ENCODE data around the gene HSH2D. TPM values are rescaled to one million over a fixed set of nuclear protein-coding genes. Genes with fewer than 3 reads are reported as not detected.

Gene HSH2D
- total RNA-seq, 1 donor from 2014 or later = not detected

Other genes starting within 250 kb of the HSH2D start
- 0.22 TPM in 1 of 2 replicates, not detected in the other for gene CYP4F2, start 245.6 kb upstream of the HSH2D start, total RNA-seq
- not detected in 2 replicates for gene CYP4F11, start 209.2 kb upstream of the HSH2D start, total RNA-seq
- gene OR10H4, start 194.7 kb upstream of the HSH2D start, total RNA-seq = not detected in 2 replicates
- 301 and 363 TPM in 2 replicates for gene TPM4, start 67.2 kb upstream of the HSH2D start, total RNA-seq
- gene RAB8A, start 31.8 kb upstream of the HSH2D start, total RNA-seq = 79.8 and 114 TPM in 2 replicates
- not detected in 2 replicates for gene CIB3, start 29.8 kb downstream of the HSH2D start, total RNA-seq
- 100 and 119 TPM in 2 replicates for gene FAM32A, start 41.7 kb downstream of the HSH2D start, total RNA-seq
- 47.7 and 59.3 TPM in 2 replicates for gene AP1M1, start 54.2 kb downstream of the HSH2D start, total RNA-seq
- 2.6 and 10.1 TPM in 2 replicates for gene KLF2, start 181.1 kb downstream of the HSH2D start, total RNA-seq

All from lung microvascular endothelial cell (primary cell).